ENCODE measurements around the gene TGFBRAP1.

DNA sequence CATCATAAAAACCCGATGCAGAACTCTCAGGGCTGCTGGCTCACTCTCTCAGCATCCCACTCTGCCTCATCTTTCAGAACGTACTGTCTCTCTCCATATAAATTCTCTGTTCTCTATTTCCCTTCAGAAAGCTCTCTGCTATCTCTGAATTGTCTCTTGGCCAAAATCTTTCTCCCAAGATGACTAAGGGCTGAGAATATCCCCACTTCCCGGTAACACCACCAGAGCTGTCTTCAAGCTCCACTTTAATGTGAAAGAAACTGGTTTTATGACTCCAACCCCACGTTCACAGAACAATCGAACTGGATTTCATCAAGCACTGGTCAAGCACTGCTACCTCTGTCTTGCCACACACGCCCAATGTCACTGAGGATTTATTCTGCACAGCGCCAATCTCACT, 22.4 kb downstream of the TGFBRAP1 start:
- TF ChIP-seq NFRKB (IDR thresholded peaks at IDR 0.05) (no peak), FOXK2 (IDR thresholded peaks at IDR 0.05) (no peak), ZNF384 (IDR thresholded peaks at IDR 0.05) (no peak), CTBP1 (IDR thresholded peaks at IDR 0.05; ENCODE audit: borderline replicate concordance) (no peak), PKNOX1 (IDR thresholded peaks at IDR 0.05) (no peak), SP1 (IDR thresholded peaks at IDR 0.05) (no peak), HDGF (IDR thresholded peaks at IDR 0.05; ENCODE audit: borderline replicate concordance) (no peak), ELF4 (IDR thresholded peaks at IDR 0.05) (no peak), FOXA1 (IDR thresholded peaks at IDR 0.05) (no peak)

All from HEK293T (cell line).